ENCODE data around the gene PADI2. TPM values are rescaled to one million over a fixed set of nuclear protein-coding genes. Genes with fewer than 3 reads are reported as not detected.
A peak's percentile ranks its signal among the peaks of the same experiment; 100 is the strongest.

Gene PADI2
- total RNA-seq, 2 experiments from 2014 or later = not detected

- Mint-ChIP-seq H3K4me3 (no peak overlapping the region), H3K36me3 (ENCODE audit: low read depth) (no peaks in the 10 kb centered on the region), H3K27ac (no peak overlapping the region), H3K27me3 (no peaks in the 10 kb centered on the region), H3K4me1 (ENCODE audit: low read depth) (no peaks in the 10 kb centered on the region), H3K9me3 (peaks cover 3% of the 10 kb centered on the region)
- ATAC-seq (no peak), DNase-seq (peak; percentile 37)
- ChIA-PET CTCF (interaction anchor here (0.6 to 2.0 kb wide), 4 partner anchors 10 to 124 kb away, joined by 3 to 5 read pairs (median 4); no protein-coding TSS in a partner anchor), POLR2A (interaction anchor here (0.6 to 1.3 kb wide), 2 partner anchors 13 to 379 kb away, joined by 5 read pairs; no protein-coding TSS in a partner anchor)
- intact Hi-C loops (cut with micrococcal nuclease) = no loop called here
- TF ChIP-seq CTCF (IDR thresholded peaks at IDR 0.05) = peak; percentile 29
Measured at GRCh38 chr1:17075470-17076255, 43.6 kb downstream of the PADI2 start.

GRCh38 chr1:17071794-17072193, 47.5 kb downstream of the PADI2 start:
- TF ChIP-seq CTCF (IDR thresholded peaks at IDR 0.05) = no peak
- Mint-ChIP-seq H3K27ac (no peak overlapping the region), H3K4me3 (no peak overlapping the region), H3K9me3 (peaks cover 3% of the 10 kb centered on the region), H3K4me1 (ENCODE audit: low read depth) (no peaks in the 10 kb centered on the region), H3K36me3 (ENCODE audit: low read depth) (no peaks in the 10 kb centered on the region), H3K27me3 (no peaks in the 10 kb centered on the region)
- intact Hi-C loops (cut with micrococcal nuclease) = no loop called here
- ATAC-seq (no peak), DNase-seq (no peak)
- ChIA-PET POLR2A (no interaction called here), CTCF (interaction anchor here (0.6 kb wide), 1 partner anchor 110 kb away, joined by 3 read pairs; no protein-coding TSS in a partner anchor)

GRCh38 chr1:17070163-17070525, 49.1 kb downstream of the PADI2 start:
- ATAC-seq = no peak
- H3K4me1 Mint-ChIP-seq (ENCODE audit: low read depth) = no peaks in the 10 kb centered on the region
- POLR2A ChIA-PET = no interaction called here
- TF ChIP-seq CTCF (IDR thresholded peaks at IDR 0.05) = no peak
- no peaks in the 10 kb centered on the region for H3K27me3 Mint-ChIP-seq
- no peaks in the 10 kb centered on the region for H3K36me3 Mint-ChIP-seq (ENCODE audit: low read depth)
- H3K9me3 Mint-ChIP-seq = no peaks in the 10 kb centered on the region
- intact Hi-C loops (cut with micrococcal nuclease) = no loop called here
- CTCF ChIA-PET = no interaction called here
- no peak overlapping the region for H3K27ac Mint-ChIP-seq
- H3K4me3 Mint-ChIP-seq = no peak overlapping the region
- DNase-seq = no peak

GRCh38 chr1:17069452-17070162, 49.6 kb downstream of the PADI2 start:
- ChIA-PET POLR2A (no interaction called here), CTCF (no interaction called here)
- Mint-ChIP-seq H3K9me3 (no peaks in the 10 kb centered on the region), H3K36me3 (ENCODE audit: low read depth) (no peaks in the 10 kb centered on the region), H3K4me3 (no peak overlapping the region), H3K4me1 (ENCODE audit: low read depth) (no peaks in the 10 kb centered on the region), H3K27me3 (no peaks in the 10 kb centered on the region), H3K27ac (no peak overlapping the region)
- DNase-seq (no peak), ATAC-seq (no peak)
- no peak for TF ChIP-seq CTCF (IDR thresholded peaks at IDR 0.05)
- intact Hi-C loops (cut with micrococcal nuclease) = no loop called here

GRCh38 chr1:17068789-17069188, 50.5 kb downstream of the PADI2 start:
- CTCF ChIA-PET = no interaction called here
- no peak overlapping the region for H3K4me3 Mint-ChIP-seq
- intact Hi-C loops (cut with micrococcal nuclease) = no loop called here
- TF ChIP-seq CTCF (IDR thresholded peaks at IDR 0.05) = no peak
- no peaks in the 10 kb centered on the region for H3K4me1 Mint-ChIP-seq (ENCODE audit: low read depth)
- H3K9me3 Mint-ChIP-seq = no peaks in the 10 kb centered on the region
- no peak for ATAC-seq
- POLR2A ChIA-PET = no interaction called here
- H3K27ac Mint-ChIP-seq = no peak overlapping the region
- DNase-seq = no peak
- no peaks in the 10 kb centered on the region for H3K36me3 Mint-ChIP-seq (ENCODE audit: low read depth)
- no peaks in the 10 kb centered on the region for H3K27me3 Mint-ChIP-seq
